ENCODE measurements around the gene ALK. TPM values are rescaled to one million over a fixed set of nuclear protein-coding genes. Genes with fewer than 3 reads are reported as not detected.

ALK gene
- total and polyA plus RNA-seq, 7 donors, result 0.31 to 2.9 (median 1.2) TPM; not detected in 1

- 20 to 66% methylated on average over 4 of the region's 4 CpGs for WGBS, 2 donors
- H3K9me3 ChIP-seq, result no peaks in the 10 kb centered on the region
- intact Hi-C loops (cut with DNase I), result no loop called here
- H3K4me1 ChIP-seq, result no peaks in the 10 kb centered on the region
- no peaks in the 10 kb centered on the region for H3K27me3 ChIP-seq
- H3K36me3 ChIP-seq, result no peaks in the 10 kb centered on the region
- DNase-seq, result no peak
- TF ChIP-seq POLR2A (IDR thresholded peaks at IDR 0.05) (no peak), CTCF (IDR thresholded peaks at IDR 0.05) (no peak), EP300 (IDR thresholded peaks at IDR 0.05) (no peak), POLR2AphosphoS5 (IDR thresholded peaks at IDR 0.05) (no peak)
- H3K27ac ChIP-seq, result no peak overlapping the region
- no peak overlapping the region for H3K4me3 ChIP-seq
Measured at GRCh38 chr2:29443151-29443550, 478.2 kb downstream of the ALK start.

GRCh38 chr2:29440921-29441623 lies 480.3 kb downstream of the ALK start:
- H3K27ac ChIP-seq, result no peak overlapping the region
- H3K9me3 ChIP-seq, result no peaks in the 10 kb centered on the region
- 81 to 83% methylated on average over 6 of the region's 6 CpGs for WGBS, 2 donors
- DNase-seq, result no peak
- TF ChIP-seq POLR2A (IDR thresholded peaks at IDR 0.05) (no peak), POLR2AphosphoS5 (IDR thresholded peaks at IDR 0.05) (no peak), CTCF (IDR thresholded peaks at IDR 0.05) (no peak), EP300 (IDR thresholded peaks at IDR 0.05) (no peak)
- no peaks in the 10 kb centered on the region for H3K36me3 ChIP-seq
- H3K27me3 ChIP-seq, result no peaks in the 10 kb centered on the region
- H3K4me3 ChIP-seq, result no peak overlapping the region
- H3K4me1 ChIP-seq, result no peaks in the 10 kb centered on the region
- intact Hi-C loops (cut with DNase I), result no loop called here

- intact Hi-C loops (cut with DNase I), result no loop called here
- TF ChIP-seq CTCF (IDR thresholded peaks at IDR 0.05), result no peak
- no peak for TF ChIP-seq POLR2AphosphoS5 (IDR thresholded peaks at IDR 0.05)
- no peak for TF ChIP-seq EP300 (IDR thresholded peaks at IDR 0.05)
- TF ChIP-seq POLR2A (IDR thresholded peaks at IDR 0.05), result no peak
- no peaks in the 10 kb centered on the region for H3K4me1 ChIP-seq
- H3K36me3 ChIP-seq, result no peaks in the 10 kb centered on the region
- H3K4me3 ChIP-seq, result no peak overlapping the region
- no peaks in the 10 kb centered on the region for H3K27me3 ChIP-seq
- no peak for DNase-seq
- no peak overlapping the region for H3K27ac ChIP-seq
- 89 to 92% methylated on average over 3 of the region's 3 CpGs for whole genome bisulfite sequencing, 2 donors
- H3K9me3 ChIP-seq, result no peaks in the 10 kb centered on the region
Measured at GRCh38 chr2:29433920-29434319, 487.5 kb downstream of the ALK start.

GRCh38 chr2:29433128-29433527 lies 488.3 kb downstream of the ALK start:
- WGBS, 2 donors, result 77 to 80% methylated on average over 2 of the region's 2 CpGs
- TF ChIP-seq CTCF (IDR thresholded peaks at IDR 0.05), result no peak
- no peak for TF ChIP-seq EP300 (IDR thresholded peaks at IDR 0.05)
- no peak for TF ChIP-seq POLR2AphosphoS5 (IDR thresholded peaks at IDR 0.05)
- no peak for TF ChIP-seq POLR2A (IDR thresholded peaks at IDR 0.05)
- intact Hi-C loops (cut with DNase I), result no loop called here

GRCh38 chr2:29431485-29431884 lies 489.9 kb downstream of the ALK start:
- no peaks in the 10 kb centered on the region for H3K4me1 ChIP-seq
- H3K36me3 ChIP-seq, result no peaks in the 10 kb centered on the region
- H3K4me3 ChIP-seq, result no peak overlapping the region
- DNase-seq, result no peak
- 94 to 99% methylated on average over 1 of the region's 1 CpG for WGBS, 2 donors
- TF ChIP-seq CTCF (IDR thresholded peaks at IDR 0.05), result no peak
- TF ChIP-seq EP300 (IDR thresholded peaks at IDR 0.05), result no peak
- TF ChIP-seq POLR2A (IDR thresholded peaks at IDR 0.05), result no peak
- no peak for TF ChIP-seq POLR2AphosphoS5 (IDR thresholded peaks at IDR 0.05)
- no peaks in the 10 kb centered on the region for H3K27me3 ChIP-seq
- H3K27ac ChIP-seq, result no peak overlapping the region
- intact Hi-C loops (cut with DNase I), result no loop called here
- H3K9me3 ChIP-seq, result no peaks in the 10 kb centered on the region

More at GRCh38 chr2:29433128-29433527, 488.3 kb downstream of the ALK start:
- H3K27ac ChIP-seq, result no peak overlapping the region
- no peaks in the 10 kb centered on the region for H3K9me3 ChIP-seq
- DNase-seq, result no peak
- no peaks in the 10 kb centered on the region for H3K4me1 ChIP-seq
- no peaks in the 10 kb centered on the region for H3K36me3 ChIP-seq
- H3K4me3 ChIP-seq, result no peak overlapping the region
- no peaks in the 10 kb centered on the region for H3K27me3 ChIP-seq

Measured in sigmoid colon (tissue), 7 donors.